EL (cell line): ENCODE data around the gene NFATC2.

Source experiments
- DNase-seq: peaks from one replicate; pipeline ENCODE4 v3.0.0-alpha.2; 2016

The NFATC2 gene

DNA sequence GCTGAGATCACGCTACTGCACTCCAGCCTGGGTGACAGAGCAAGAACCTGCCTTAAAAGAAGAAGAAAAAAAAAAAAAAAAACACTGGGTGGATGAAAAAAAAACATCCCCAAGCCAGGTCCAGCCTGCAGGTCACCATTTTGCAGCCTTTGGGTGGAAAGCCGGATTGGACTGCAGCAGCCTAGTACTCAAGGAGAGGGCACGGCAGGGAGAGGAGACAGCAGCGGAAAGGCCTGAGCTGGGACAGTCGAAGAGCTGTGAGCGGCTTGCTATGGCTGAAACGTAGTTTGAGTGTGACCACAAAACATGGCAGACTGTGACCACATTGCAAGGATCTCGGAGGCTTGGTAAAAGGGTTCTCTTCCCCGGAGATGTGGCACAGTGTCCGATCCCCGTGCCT is 173.0 kb downstream of the NFATC2 start:
- DNase-seq, result no peak

DNA sequence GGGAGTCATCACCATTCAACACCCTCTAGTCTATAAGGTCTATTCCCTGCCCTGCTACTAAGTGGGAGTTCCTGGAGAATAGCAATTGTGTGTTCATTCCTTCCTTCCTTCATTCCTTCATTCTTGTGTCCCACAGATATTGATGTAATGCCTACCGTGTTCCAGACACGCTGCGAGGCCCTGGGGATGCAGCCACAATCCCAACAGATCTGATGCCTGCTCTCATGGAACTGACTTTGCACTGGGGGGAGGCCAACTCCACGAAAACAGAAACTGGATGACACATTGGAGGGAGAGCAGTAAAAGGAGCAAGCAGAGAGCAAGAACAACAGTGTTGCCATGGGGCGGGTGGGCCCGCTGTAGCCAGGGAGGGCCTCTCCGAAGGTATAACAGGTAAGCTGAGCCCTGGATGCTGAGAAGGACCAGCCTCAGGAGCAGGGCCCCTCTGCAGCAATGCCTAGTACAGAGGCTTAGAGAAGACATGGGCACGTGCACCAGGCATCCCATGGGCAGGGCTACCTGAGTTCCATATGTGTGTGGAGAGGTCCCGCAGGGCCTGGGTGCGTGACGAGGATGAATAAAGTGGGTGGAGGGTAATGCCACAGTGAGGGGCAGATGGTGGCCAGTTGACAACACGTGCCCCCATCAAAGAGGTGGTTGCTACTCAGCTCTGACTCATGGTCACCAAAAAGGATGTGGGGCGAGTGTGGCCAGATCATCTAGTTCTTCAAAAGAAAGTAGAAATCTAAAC is 173.9 kb downstream of the NFATC2 start:
- no peak for DNase-seq

DNA sequence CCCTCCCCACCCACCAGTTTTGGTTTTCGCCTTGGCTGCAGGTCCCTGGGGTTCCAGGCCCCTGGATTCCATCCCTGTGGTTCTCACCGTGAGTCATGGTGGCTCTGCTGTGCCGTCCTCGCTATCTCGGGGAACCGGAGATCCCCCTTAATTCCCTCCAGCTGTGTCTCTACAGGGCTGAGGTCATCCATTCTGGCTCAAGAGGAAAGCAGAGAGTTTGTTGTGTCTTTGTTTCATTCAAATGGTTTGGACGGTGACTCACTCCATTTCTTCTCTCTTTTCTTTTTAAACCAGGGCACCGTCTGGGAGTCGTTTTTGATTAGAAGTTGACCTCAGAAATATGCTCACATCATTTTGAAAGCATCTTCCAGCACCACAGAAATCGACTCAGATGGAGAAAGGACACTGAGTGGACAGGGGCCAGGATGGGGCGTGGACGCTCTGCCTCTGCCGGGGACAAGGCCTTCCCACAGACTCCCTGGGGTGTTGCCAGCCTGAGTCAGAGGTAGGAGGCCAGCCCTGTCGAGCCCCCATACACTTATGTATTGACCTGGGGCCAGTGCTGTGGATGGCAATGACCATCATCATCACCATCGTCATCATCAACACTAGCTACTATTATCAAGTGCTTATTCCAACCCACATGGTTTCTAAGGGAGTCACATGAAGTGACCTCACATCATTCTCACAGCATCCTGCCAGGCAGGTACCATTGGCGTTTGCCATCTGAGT is 176.2 kb downstream of the NFATC2 start:
- DNase-seq, result peak; percentile 100

DNA sequence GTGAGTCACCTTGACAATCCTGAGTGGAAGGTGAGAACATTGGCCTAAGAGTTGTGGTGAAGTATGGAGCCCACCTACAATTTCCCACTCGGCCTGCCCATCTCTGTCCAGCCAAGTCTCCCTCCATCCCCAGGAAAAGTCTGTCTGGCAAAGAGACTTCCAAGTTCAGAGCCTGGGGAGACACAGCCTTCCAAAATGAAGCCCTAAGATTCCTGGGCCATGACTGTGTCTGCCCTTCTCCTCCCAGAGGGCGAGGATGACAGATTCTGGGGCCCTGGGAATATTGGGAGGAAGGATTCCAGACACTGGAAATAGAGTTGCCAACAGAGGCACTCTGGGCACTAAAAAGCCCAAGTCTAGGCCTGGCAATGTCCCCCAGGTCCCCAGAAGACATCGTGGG is 176.8 kb downstream of the NFATC2 start:
- DNase-seq, result peak; percentile 97

DNA sequence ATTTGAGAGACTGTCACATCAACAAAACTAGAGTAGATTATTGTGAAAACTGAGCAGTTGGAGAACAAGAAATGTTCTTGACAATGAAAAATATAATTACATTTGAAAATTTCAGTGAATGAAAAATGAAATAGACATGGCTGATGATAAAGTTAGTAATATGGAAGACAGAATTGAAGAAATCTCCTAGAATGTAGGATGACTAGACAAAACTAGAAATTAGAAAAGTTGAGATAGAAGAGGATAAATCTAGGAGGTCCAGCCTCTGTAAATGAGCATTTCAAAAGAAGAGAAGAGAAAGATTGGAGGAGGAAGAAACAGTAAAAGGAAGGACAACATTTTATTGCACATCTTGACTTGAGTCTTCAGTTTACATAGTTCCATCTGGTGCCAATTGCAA is 178.7 kb downstream of the NFATC2 start:
- DNase-seq, result no peak

DNA sequence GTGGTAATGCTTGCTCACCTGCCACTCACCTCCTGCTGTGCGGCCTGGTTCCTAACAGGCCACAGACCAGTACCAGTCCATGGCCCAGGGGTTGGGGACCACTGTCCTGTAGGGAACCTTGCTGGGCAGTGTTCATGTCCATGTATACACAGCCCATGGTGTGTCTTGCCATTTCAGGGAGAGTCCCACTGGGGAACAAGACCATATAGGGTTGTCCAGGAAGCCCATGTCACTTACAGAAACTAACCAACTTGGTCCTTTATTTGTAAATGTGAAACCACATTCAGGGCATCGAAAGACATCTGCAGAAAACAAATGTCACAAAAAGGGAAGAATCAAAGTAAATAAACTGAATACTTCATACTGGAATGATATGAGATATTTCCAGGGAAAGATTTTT is 179.1 kb downstream of the NFATC2 start:
- DNase-seq, result no peak

DNA sequence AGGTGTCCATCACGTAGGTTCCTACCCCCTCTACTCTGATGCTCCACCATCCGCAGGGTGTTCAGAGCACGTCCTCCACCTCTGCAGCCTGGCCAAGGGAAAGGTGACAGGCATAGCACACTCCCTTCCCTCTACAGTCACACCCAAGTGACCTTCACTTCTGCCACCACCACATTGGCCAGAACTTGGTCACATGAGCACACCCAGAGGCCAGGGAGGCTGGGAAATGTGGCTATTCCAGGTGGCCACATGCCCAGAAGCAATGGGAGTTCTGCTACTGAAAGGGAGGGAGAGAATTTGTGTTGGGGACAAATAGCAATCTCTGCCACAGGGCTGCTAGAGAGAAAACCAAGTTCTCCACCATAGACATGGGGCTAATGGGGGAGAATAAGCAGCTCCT is 180.3 kb downstream of the NFATC2 start:
- no peak for DNase-seq

DNA sequence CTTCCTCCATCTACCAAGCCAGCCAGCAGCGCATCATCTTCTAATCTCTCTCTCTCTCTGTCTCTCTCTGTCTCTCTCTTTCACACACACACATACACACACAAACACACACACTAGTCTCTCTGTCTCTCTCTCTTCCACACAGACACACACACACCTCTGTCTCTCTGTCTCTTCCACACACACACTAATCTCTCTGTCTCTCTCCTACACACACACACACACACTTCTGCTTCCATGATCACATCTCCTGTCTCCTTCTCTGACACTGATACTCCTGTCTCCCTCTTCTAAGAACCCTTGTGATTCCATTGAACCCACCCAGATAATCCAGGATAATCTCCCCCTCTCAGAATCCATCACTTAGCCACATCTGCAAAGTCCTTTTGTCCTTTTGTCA is 181.3 kb downstream of the NFATC2 start:
- DNase-seq, result no peak

DNA sequence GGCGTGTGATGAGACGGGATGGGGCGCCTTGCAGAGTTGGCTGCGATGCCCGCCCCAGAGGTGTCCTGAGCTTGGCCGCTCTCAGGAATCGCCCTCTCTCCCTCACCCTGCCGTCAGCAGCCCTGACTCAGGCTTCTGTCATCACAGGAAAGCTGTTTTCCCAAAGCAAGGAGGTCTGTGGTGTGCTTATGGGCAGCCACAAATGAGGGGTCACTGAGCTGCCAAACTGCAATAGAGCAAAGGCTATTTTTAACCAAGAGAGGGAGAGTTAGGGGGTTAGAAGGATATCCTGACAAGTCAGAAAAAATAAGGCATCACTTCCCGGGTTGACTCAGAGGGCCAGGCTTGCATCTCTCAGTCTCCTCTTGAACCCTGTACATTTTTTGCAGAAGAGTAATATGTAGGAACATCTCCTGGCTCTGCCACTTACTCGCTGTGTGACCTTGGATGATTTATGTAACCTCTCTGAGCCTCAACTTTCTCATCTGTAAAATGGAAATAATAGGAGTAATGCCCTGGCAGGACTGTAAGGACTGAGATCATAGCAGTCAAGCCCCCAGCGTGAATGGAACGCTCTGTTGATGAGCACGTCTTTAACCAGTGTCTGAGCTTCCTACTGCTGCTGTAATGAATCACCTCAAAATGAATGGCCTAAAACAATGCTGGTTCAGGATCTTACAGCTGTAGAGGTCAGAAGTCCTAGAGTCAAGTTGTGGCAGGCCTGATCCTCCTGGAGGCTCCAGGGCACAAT is 181.9 kb downstream of the NFATC2 start:
- DNase-seq, result peak; percentile 99

DNA sequence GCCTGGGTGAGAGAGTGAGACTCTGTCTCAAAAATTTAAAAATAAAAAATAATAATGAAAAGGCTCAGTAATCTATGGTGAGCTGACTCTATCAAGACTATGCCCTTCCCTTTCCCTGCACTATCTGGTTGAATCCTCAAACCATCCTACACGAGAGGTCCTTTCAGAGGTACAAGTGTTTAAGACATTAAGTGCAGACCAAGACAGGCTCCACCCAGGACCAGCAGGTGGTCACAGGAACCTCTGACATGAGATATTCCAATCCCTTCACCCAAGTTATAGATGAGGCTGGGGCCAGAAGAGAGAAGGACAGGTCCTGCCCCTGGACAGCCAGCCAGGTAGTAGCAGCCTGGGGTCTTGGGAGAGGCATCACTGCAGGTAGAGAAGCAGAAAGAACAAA is 182.6 kb downstream of the NFATC2 start:
- no peak for DNase-seq

DNA sequence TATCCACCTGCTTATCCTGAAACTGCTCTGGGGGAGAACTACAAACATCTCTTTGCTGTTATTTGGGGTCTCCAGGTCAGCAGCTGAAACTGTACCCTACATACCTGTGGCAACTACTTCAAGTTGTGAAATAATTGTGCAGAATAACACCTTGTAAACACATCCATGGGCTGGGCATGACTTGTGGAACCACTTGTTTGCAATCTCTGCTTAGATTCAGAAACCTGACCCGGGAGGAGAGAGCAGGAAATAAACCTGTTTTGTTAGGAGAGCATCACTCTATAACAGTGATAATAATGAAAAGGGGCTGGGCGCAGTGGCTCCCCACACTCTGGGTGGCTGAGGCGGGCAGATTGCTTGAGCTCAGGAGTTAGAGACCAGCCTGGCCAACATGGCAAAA is 183.1 kb downstream of the NFATC2 start:
- DNase-seq, result no peak

DNA sequence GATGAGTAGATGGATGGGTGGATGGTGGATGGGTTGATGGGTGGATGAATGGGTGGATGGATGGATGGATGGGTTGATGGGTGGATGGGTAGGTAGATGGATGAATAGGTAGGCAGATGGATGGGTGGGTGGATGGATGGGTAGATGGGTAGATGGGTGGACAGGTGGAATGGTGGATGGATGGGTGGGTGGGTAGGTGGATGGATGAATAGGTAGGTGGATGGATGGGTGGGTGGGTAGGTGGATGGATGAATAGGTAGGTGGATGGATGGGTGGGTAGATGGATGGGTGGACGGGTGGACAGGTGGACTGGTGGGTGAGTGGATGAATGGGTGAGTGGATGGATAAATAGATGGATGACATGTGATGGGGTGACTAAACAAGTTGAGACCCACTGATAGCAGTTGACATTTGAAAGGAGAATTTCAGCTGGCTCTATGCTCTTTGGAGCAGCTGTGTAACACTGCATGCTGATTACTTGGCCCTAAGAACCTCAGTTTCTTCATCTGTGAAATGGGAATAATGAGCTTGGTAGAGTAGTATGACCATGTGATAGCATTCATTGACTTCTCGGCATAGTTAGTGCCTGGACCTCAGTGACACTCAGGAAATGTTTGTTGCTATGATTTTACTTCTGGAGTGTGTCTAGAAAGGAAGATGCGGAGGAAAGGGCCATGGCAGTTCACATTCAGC is 184.3 kb downstream of the NFATC2 start:
- DNase-seq, result no peak

DNA sequence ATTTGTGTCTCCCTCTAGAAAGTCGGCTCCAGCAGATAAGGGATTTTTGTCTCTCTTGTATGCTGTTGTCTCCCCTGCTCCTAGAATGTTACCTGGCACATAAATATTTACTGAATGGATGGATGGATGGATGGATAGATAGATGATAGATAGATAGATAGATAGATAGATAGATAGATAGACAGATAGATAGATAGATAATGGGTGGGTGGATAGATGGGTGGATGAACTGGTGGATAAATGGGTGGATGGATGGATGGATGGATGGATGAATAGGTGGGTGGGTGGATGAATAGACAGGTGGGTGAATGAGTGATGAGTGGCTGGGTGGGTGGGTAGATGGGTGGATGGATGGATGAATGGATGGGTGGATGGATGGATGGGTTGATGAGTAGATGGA is 185.0 kb downstream of the NFATC2 start:
- no peak for DNase-seq

DNA sequence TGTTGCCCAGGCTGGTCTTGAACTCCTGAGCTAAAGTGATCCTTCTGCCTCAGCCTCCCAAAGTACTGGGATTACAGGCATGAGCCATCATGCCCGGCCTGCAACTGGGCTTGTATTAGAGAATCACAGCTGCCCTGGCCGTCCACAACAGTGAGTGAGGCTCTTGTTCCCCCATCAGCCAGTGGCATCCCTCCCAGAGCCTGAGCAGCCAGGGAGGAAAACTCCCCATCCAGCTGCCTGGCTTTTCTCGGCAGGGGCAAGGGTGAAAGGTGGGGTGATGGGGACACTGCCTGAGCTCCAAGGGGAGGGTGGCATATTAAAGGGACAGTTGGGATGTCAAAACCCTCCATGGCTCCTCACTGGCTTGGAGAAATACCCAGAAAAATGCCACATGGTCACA is 185.6 kb downstream of the NFATC2 start:
- DNase-seq, result no peak

DNA sequence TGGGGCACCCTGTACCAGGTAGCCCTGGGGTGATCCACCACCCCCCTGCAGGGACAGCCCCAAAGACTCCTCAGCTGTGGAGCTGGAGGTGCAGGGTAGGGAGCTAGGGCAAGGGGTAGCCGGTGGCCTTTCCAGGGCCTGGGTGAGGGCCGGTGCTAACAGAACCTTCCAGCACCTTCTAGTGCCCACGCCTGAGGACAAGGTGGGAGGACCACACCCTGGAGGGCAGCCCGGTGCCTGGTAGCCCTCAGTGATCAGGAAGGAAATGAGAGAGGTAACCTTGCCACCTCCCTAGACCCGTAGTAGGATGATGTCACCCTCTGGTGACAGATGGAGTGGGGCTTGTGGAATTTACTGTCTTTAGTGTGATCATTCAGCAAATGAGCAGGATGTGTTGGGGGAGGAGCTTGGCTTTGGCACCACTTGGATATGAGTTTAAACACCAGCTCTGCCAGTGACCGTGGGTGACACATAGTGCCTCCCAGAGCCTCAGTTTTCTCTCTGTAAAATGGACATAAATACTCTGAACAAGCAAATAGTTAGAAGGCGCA is 187.7 kb downstream of the NFATC2 start:
- DNase-seq, result peak; percentile 88

DNA sequence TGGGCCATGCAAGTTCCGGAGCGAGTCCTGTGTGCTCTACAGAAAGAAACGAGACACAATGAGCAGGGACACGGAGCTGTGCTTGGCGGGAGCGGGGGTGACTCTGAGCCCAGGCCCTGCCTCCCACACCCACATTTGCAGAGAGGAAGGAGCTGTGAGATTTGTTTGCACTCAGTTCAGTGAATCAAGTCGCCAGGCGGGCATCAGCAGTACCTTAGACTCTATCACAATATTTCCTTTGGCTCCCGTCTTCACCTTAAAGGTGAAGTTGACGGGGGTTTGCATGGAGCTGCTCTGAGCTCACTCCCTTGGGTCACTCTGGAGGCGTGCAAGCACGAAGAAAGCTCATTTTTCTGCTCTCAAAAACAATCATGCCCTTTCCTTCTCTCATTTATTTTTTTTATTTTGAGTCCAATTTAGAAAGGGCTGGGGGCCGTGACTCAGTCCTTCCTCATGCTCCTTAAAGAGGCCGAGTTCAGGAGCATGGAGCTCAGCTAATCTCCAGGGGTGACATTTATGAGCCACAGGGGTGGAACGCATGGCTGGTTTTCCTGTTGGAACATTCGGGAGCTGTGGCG is 188.2 kb downstream of the NFATC2 start:
- peak; percentile 69 for DNase-seq

DNA sequence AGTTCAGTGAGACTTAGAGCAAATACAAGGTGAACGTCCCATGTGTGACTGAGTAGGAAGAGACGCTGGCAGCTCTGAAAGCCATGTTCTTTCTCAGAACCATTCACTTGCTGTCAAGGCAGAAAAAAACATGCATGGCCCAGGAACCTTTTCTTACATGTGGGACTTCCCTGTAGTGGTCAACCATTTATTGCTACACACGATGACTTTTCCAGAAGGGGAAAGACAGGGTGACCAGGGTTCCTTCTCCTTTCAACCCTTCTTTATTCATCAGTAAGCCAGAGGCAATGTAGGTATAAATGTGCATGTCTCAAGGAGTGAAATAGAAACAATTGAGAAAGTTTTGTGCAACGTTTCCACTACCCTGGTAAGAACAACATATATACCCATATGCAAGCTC is 189.0 kb downstream of the NFATC2 start:
- DNase-seq, result no peak

DNA sequence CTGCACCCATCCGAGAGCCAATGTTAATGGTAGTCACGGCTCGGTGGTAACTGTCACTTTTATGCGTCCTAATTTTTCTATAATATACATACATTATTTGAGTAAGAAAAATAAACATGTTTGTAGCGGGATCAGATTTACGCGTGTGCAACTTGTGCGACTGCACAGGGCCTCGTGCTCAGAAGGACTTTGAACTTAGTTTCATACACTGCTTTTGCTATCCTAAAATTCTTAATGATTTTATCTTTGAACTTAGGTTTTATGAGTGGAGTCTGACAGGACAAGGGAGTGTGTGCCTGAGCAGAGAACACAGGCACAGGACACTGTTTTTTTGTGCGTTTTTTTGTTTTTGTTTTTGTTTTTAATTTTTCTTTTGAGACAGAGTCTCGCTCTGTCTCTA is 189.7 kb downstream of the NFATC2 start:
- DNase-seq, result no peak

DNA sequence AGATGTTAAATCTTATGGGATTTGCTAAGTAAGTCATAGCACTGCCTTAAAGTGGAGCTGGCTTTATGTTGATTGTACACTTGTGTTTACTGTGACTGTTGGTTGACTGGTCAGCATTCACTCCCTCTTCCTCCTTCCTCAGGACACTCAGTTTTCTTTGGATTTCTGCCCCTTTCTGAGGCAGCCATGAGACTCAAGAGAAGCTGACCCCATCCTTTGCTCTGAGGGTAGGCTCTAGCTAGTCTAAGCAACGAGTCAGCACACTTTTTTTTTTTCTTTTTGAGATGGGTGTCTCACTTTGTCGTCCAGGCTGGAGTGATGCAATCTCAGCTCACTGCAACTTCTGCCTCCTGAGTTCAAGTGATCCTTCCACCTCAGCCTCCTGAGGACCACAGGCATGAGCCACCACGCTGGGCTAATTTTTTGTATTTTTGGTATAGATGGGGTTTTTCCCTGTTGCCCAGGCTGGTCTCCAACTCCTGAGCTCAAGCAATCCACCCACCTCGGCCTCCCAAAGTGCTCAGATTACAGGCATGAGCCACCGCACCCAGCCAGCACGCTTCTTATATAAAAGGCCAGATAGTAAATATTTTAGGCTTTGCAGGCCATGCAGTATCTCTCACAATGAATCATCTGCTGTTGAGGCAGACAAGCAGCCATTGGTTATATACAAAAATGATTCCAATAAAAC is 191.4 kb downstream of the NFATC2 start:
- DNase-seq, result peak; percentile 83

DNA sequence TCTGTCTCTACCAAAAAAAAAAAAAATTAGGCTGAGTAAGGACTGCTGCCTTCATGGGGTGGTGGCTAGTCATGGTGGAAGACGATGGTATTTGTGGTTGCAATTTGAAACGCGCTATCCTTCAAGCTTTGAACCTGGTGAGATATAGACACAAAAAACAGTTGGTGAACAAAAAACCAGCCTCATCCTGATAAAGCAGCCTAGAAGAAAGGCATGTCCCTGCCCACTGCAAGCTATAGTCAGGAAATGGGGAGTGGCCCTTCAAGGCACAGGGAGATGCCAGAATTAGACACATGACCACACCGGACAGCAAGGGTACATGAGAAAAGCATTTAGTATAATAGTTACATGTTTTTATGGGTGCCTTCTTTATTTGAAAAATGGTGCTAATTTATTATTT is 193.6 kb downstream of the NFATC2 start:
- DNase-seq, result no peak

DNA sequence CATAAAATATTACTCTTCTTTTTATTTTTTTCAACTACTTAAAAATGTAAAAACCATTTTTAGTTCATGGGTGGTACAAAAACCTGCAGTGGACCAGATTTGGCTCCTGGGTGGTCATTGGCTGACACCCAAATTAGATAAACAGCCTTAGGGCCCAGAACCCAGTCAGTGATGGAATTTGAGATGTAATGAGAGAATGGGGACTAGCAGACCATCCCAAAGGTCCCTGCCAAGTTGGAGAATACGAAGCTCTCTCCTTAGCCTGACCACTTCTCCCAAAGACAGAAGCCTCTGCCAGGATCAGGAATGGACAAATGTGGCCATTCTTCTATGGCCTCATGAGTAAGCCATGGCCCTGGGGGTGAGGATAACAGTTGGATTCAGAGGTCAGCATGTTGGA is 194.7 kb downstream of the NFATC2 start:
- no peak for DNase-seq
